GM12878 (cell line): ENCODE data around the gene RBMS3. TPM values are rescaled to one million over a fixed set of nuclear protein-coding genes. Genes with fewer than 3 reads are reported as not detected.

Source experiments
- ATAC-seq: fragments of 200-7000 bp; cut with Tn5 transposase; 3 replicates; pipeline ENCODE4 v1.9.1; 2020; ENCODE audit warnings: mild to moderate bottlenecking, moderate library complexity
- BruUV-seq: library from RNA; stranded (reverse); fragments of 400-500 nt; replicated peaks from 2 replicates; lab custom pipeline; 2021; lab: Mats Ljungman, UMichigan
- CTCF ChIA-PET: fragments of 300-600 bp; sonication (Branson Sonifier 250); formaldehyde crosslinking; extraction: SDS; loops from one replicate; lab custom pipeline; 2021; ENCODE audit warnings: inconsistent platforms; lab: Yijun Ruan, JAX
- POLR2A ChIA-PET: fragments of 350-600 bp; formaldehyde crosslinking; extraction: SDS; loops from one replicate; lab custom pipeline; 2021; ENCODE audit warnings: inconsistent platforms; lab: Charles Lee
- RAD21 ChIA-PET: fragments of 300-600 bp; sonication (Branson Sonifier 250); formaldehyde crosslinking; loops from one replicate; lab custom pipeline; 2023; ENCODE audit warnings: antibody characterized with exemption; ENCODE audit not compliant: unreplicated experiment; lab: Charles Lee
- SMC1A ChIA-PET: fragments of 300-600 bp; sonication (Branson Sonifier 250); formaldehyde crosslinking; loops from one replicate; lab custom pipeline; 2023; ENCODE audit not compliant: unreplicated experiment, uncharacterized antibody; lab: Charles Lee
- DNase-seq: peaks from one replicate; pipeline ENCODE4 v3.0.0-alpha.2; 2011; ENCODE audit warnings: low read depth, low spot score
- FAIRE-seq: peaks from 3 replicates; lab custom pipeline; 2011; peaks lifted over from hg19 to GRCh38; lab: Jason Lieb, UNC
- H2AFZ ChIP-seq: 2 replicates; pipeline ENCODE4 v1.6.0; 2011; ENCODE audit warnings: low read depth, low read length, control low read depth; ENCODE audit not compliant: control insufficient read depth
- H3K27ac ChIP-seq: 2 replicates; pipeline ENCODE4 v1.5.1; 2011; ENCODE audit warnings: control low read depth; ENCODE audit not compliant: control insufficient read depth, insufficient read depth
- H3K27me3 ChIP-seq, 2 experiments: replicated peaks in 1 of 2; 2 replicates each; pipeline versions ENCODE4 v1.6.0 to v1.6.1; 2011; ENCODE audit warnings: low read length in 1 of 2; ENCODE audit not compliant: control insufficient read depth in 2 of 2, insufficient read depth in 2 of 2
- H3K36me3 ChIP-seq, 2 experiments: 2 replicates each; pipeline ENCODE4 v1.5.1; 2011; ENCODE audit warnings: low read length in 1 of 2; ENCODE audit not compliant: control insufficient read depth in 2 of 2, insufficient read depth in 2 of 2
- H3K4me1 ChIP-seq: 2 replicates; pipeline ENCODE4 v1.6.1; 2011; ENCODE audit warnings: mild to moderate bottlenecking, low read length, moderate library complexity, mixed read lengths; ENCODE audit not compliant: control insufficient read depth, insufficient read depth
- H3K4me2 ChIP-seq: 2 replicates; pipeline ENCODE4 v1.6.0; 2011; ENCODE audit warnings: control low read depth; ENCODE audit not compliant: control insufficient read depth, insufficient read depth
- H3K4me3 ChIP-seq: fragments of 200-600 bp; sonication (generic); 2 replicates; pipeline ENCODE4 v1.5.1; 2016
- H3K79me2 ChIP-seq: 2 replicates; pipeline ENCODE4 v1.6.0; 2011; ENCODE audit warnings: low read length; ENCODE audit not compliant: control insufficient read depth, insufficient read depth
- H3K9ac ChIP-seq: 2 replicates; pipeline ENCODE4 v1.8.0; 2011; ENCODE audit warnings: low read length, control low read depth, mixed read lengths; ENCODE audit not compliant: control insufficient read depth, insufficient read depth
- H3K9me3 ChIP-seq: replicated peaks from 3 replicates; pipeline ENCODE4 v1.5.1; 2011; ENCODE audit warnings: mild to moderate bottlenecking, low read length; ENCODE audit not compliant: control insufficient read depth, insufficient read depth
- H4K20me1 ChIP-seq: 2 replicates; pipeline ENCODE4 v1.6.0; 2011; ENCODE audit not compliant: control insufficient read depth, insufficient read depth
- E2F4 ChIP-seq: IDR thresholded peaks from 2 replicates; pipeline ENCODE4 v1.6.1; 2012; ENCODE audit warnings: low read depth, low read length, improper control_type of control experiment
- E4F1 ChIP-seq: fragments of 450-650 bp; IDR thresholded peaks from 2 replicates; pipeline ENCODE4 v1.6.1; 2018; ENCODE audit warnings: borderline replicate concordance, mild to moderate bottlenecking; ENCODE audit not compliant: partially characterized antibody
- in situ Hi-C: fragments of 300-500 bp; cut with MboI; formaldehyde crosslinking; loops from 9 replicates; pipeline ENCODE4 v1.14.3; 2018; ENCODE audit warnings: mixed read lengths
- intact Hi-C: fragments of 100-400 bp; cut with micrococcal nuclease; formaldehyde crosslinking; loops from one replicate; pipeline ENCODE4 v1.14.2; 2022; ENCODE audit not compliant: unreplicated experiment
- polyA plus RNA-seq, 11 experiments: library from polyadenylated mRNA; depleted of rRNA in 4 of 11; unstranded in 6 of 11; stranded (reverse) in 5 of 11; fragments of >200 nt; fragmentation: Nextera tagmentation in 4 of 11; fragmentation: Illumina TruSeq in 1 of 11; extraction: Ambion mirVana in 4 of 11; extraction: Trizol in 1 of 11; gene quantifications; 1 replicate in 1 of 11; 2 replicates in 10 of 11; pipeline versions ENCODE4 v1.2.1 to v1.2.3, GENCODE V29; 2011 to 2016; ENCODE audit warnings: inconsistent platforms in 2 of 11, missing spikeins in 2 of 11, low read depth in 1 of 11
- total RNA-seq, 4 experiments: library from RNA; depleted of rRNA in 3 of 4; stranded (reverse); fragments of >200 nt in 3 of 4; fragmentation: Illumina TruSeq in 1 of 4; extraction: Trizol in 1 of 4; gene quantifications; 2 replicates each; pipeline versions ENCODE4 v1.2.1 to v1.2.3, GENCODE V29; 2013 to 2021

The RBMS3 gene
- total and polyA plus RNA-seq, 10 of the 15 experiments (the other 5 are each of a cell fraction or from before 2014, with no cell fraction given), result 0.79 to 4.7 (median 3.1) TPM

GRCh38 chr3:29337565-29337964 is 56.7 kb downstream of the RBMS3 start:
- H2AFZ ChIP-seq, result no peak overlapping the region
- ChIA-PET CTCF (interaction anchor here (0.9 to 1.4 kb wide), 2 partner anchors 11 to 20 kb away, joined by 3 read pairs; no protein-coding TSS in a partner anchor), POLR2A (interaction anchor here (1.3 kb wide), 1 partner anchor 13 kb away, joined by 5 read pairs; no protein-coding TSS in a partner anchor), RAD21 (interaction anchor here (0.9 to 2.7 kb wide), 4 partner anchors 11 to 48 kb away, joined by 3 to 14 read pairs (median 3); no protein-coding TSS in a partner anchor), SMC1A (interaction anchor here (1.0 to 13.3 kb wide), 9 partner anchors 9 to 130 kb away, joined by 3 to 190 read pairs (median 5); no protein-coding TSS in a partner anchor)
- no TSS peak for BruUV-seq
- no peak overlapping the region for H3K9ac ChIP-seq
- H3K36me3 ChIP-seq, result no peaks in the 10 kb centered on the region
- no peaks in the 10 kb centered on the region for H3K79me2 ChIP-seq
- TF ChIP-seq E4F1 (no peak), E2F4 (no peak)
- intact Hi-C loops, result no loop called here
- FAIRE-seq, result no peak
- H3K27me3 ChIP-seq, result no peaks in the 10 kb centered on the region
- no peak for ATAC-seq
- no peaks in the 10 kb centered on the region for H4K20me1 ChIP-seq
- H3K4me1 ChIP-seq, result no peaks in the 10 kb centered on the region
- no peak for DNase-seq
- H3K27ac ChIP-seq, result no peak overlapping the region
- no peaks in the 10 kb centered on the region; the same call in 2 of the 3 replicates for H3K9me3 ChIP-seq
- H3K4me2 ChIP-seq, result no peak overlapping the region
- in situ Hi-C loops, result no loop called here
- H3K4me3 ChIP-seq, result no peak overlapping the region
